Trophoblast cell (in vitro differentiated cells and primary cell): Measurements from ENCODE around the gene FGD4.

Experiments used
- DNase-seq, 2 donors: peaks; one replicate each; pipeline ENCODE4 v3.0.0-alpha.2; 2016
- H2AFZ ChIP-seq: 2 replicates; pipeline ENCODE4 v1.6.1; 2013; ENCODE audit warnings: low read length, moderate library complexity, mild to moderate bottlenecking; ENCODE audit not compliant: insufficient read depth, poor library complexity
- H2AK5ac ChIP-seq: 2 replicates; pipeline ENCODE4 v1.6.1; 2013; ENCODE audit warnings: mild to moderate bottlenecking, low read length
- H2BK120ac ChIP-seq: 2 replicates; pipeline ENCODE4 v1.6.1; 2013; ENCODE audit warnings: low read length, mild to moderate bottlenecking, moderate library complexity; ENCODE audit not compliant: insufficient read depth, poor library complexity
- H2BK12ac ChIP-seq: 2 replicates; pipeline ENCODE4 v1.6.1; 2013; ENCODE audit warnings: mild to moderate bottlenecking, low read length, moderate library complexity
- H2BK5ac ChIP-seq: 2 replicates; pipeline ENCODE4 v1.6.1; 2013; ENCODE audit warnings: low read length, low read depth, moderate library complexity, mild to moderate bottlenecking; ENCODE audit not compliant: poor library complexity
- H3K14ac ChIP-seq: 2 replicates; pipeline ENCODE4 v1.6.1; 2013; ENCODE audit warnings: mild to moderate bottlenecking, low read length
- H3K18ac ChIP-seq: 2 replicates; pipeline ENCODE4 v1.6.1; 2013; ENCODE audit warnings: mild to moderate bottlenecking, low read length
- H3K23ac ChIP-seq: 2 replicates; pipeline ENCODE4 v1.6.1; 2013; ENCODE audit warnings: low read length
- H3K27ac ChIP-seq: 2 replicates; pipeline ENCODE4 v1.5.1; 2013; ENCODE audit warnings: low read depth, mild to moderate bottlenecking, inconsistent platforms, low read length, moderate library complexity
- H3K27me3 ChIP-seq: 2 replicates; pipeline ENCODE4 v1.6.1; 2013; ENCODE audit warnings: inconsistent platforms, mild to moderate bottlenecking, low read length, moderate library complexity; ENCODE audit not compliant: insufficient read depth
- H3K36me3 ChIP-seq, 2 experiments: 1 replicate in 1 of 2; 2 replicates in 1 of 2; pipeline ENCODE4 v1.6.1; 2013; ENCODE audit warnings: low read length in 2 of 2, mild to moderate bottlenecking in 2 of 2, moderate library complexity in 1 of 2; ENCODE audit not compliant: insufficient read depth in 2 of 2, control insufficient read depth in 1 of 2
- H3K4ac ChIP-seq: 2 replicates; pipeline ENCODE4 v1.6.1; 2013; ENCODE audit warnings: low read depth, mild to moderate bottlenecking, low read length, moderate library complexity
- H3K4me1 ChIP-seq, 2 experiments: 1 replicate in 1 of 2; 2 replicates in 1 of 2; pipeline ENCODE4 v1.6.1; 2013; ENCODE audit warnings: low read length in 2 of 2, mild to moderate bottlenecking in 2 of 2, moderate library complexity in 1 of 2; ENCODE audit not compliant: insufficient read depth in 2 of 2, control insufficient read depth in 1 of 2
- H3K4me2 ChIP-seq: 2 replicates; pipeline ENCODE4 v1.6.1; 2013; ENCODE audit warnings: inconsistent platforms, mild to moderate bottlenecking, low read length, moderate library complexity
- H3K4me3 ChIP-seq: 2 replicates; pipeline ENCODE4 v1.5.1; 2013; ENCODE audit warnings: mild to moderate bottlenecking, low read depth, low read length, inconsistent platforms
- H3K79me1 ChIP-seq: one replicate; pipeline ENCODE4 v1.6.1; 2013; ENCODE audit warnings: low read length
- H3K79me2 ChIP-seq: 2 replicates; pipeline ENCODE4 v1.6.1; 2013; ENCODE audit warnings: low read length, mild to moderate bottlenecking; ENCODE audit not compliant: control insufficient read depth, insufficient read depth, poor library complexity
- H3K9ac ChIP-seq: 2 replicates; pipeline ENCODE4 v1.6.1; 2013; ENCODE audit warnings: mild to moderate bottlenecking, low read length
- H3K9me3 ChIP-seq: 2 replicates; pipeline ENCODE4 v1.6.1; 2013; ENCODE audit warnings: low read depth, mild to moderate bottlenecking, control low read depth, inconsistent platforms, low read length; ENCODE audit not compliant: insufficient read depth
- H4K12ac ChIP-seq: 2 replicates; pipeline ENCODE4 v1.6.1; 2013; ENCODE audit warnings: low read depth, mild to moderate bottlenecking, low read length, moderate library complexity
- H4K8ac ChIP-seq: 2 replicates; pipeline ENCODE4 v1.6.1; 2013; ENCODE audit warnings: low read depth, mild to moderate bottlenecking, low read length, moderate library complexity
- H4K91ac ChIP-seq: one replicate; pipeline ENCODE4 v1.6.1; 2013; ENCODE audit warnings: low read depth, mild to moderate bottlenecking, low read length, moderate library complexity
- WGBS: extraction: QIAGEN DNeasy Blood & Tissue Kit; methylation state at CpG from one replicate; pipeline ENCODE4 v1.1.7; 2013; ENCODE audit warnings: missing lambda C conversion rate; ENCODE audit not compliant: insufficient read length, insufficient coverage; ENCODE audit errors: extremely low coverage; 5-methylcytosine and 5-hydroxymethylcytosine counted together

FGD4 gene

DNA sequence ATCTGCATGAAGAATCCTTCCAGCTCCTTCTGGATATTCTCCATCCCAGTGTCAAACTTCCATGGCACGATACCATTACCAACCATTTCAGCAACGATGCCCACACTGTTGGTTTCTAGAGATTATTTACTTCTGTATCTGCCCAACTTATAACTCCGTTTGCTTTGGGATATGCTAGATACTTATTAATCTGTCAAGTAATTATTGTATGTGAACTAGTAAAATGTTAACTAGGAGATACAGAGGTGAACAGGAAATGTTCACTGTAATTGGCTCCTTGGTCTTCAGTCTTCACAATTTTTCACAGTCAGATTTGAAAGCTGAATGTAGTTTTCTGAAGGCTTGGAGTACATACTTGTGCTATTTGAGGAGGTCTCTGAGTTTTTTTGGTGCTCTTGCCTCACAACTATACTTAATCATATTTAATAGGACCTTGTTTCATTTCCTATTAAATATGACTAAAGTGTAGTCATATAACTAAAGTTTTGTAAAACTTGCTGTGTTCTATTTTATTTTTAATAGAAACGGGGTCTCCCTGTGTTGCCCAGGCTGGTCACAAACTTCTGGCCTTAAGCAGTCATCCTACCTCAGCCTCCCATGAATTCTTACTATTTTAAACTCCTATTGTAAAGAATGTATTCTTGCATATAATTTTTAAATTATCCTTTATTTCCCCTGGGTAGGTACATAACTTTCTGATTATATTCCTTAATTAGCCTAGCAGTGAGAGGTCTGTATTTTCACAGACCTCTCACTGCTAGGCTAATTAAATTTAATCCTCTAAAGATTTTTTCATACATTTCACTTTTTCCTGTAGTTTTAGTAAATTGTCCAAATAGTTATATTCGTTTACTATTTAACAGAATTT is 79.7 kb downstream of the FGD4 start:
- no CpG with 5 or more reads among the region's 5 CpGs for WGBS
- DNase-seq, result no peak
- Histone ChIP-seq H3K14ac (no peak overlapping the region), H2BK5ac (no peak overlapping the region), H4K12ac (no peak overlapping the region), H2BK120ac (no peak overlapping the region), H2AK5ac (no peak overlapping the region), H3K79me1 (no peaks in the 10 kb centered on the region), H3K18ac (no peak overlapping the region), H2BK12ac (no peak overlapping the region), H3K4me2 (no peak overlapping the region), H3K27me3 (no peaks in the 10 kb centered on the region), H3K79me2 (no peaks in the 10 kb centered on the region), H3K4me1 (no peaks in the 10 kb centered on the region), H3K27ac (no peak overlapping the region), H3K4me3 (no peak overlapping the region), H3K4ac (no peak overlapping the region), H3K9ac (no peak overlapping the region), H2AFZ (no peak overlapping the region), H3K36me3 (peaks cover 0 to 8% of the 10 kb centered on the region in 2 experiments), H3K23ac (no peak overlapping the region), H4K91ac (no peak overlapping the region), H4K8ac (no peak overlapping the region), H3K9me3 (no peaks in the 10 kb centered on the region)

DNA sequence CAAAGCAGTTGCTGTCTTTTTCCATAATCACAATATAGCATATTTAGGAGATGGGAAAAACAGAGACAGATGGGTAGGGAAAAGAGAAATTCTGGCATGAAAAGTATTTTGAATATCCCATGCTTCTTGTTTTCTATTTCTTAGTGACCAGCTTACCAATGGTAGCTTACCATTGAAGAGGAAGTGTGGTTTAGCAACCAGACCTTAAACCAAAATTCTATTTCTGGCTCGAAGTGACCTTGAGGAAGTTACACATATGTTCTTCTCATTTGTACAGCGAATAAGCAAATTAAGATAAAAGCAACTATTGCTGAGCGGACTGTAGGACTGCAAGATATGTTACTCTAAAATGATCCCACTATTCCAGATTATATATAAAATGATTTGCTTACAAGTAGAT is 82.9 kb downstream of the FGD4 start:
- H3K4me1 ChIP-seq, result no peaks in the 10 kb centered on the region
- no peak overlapping the region for H3K23ac ChIP-seq
- H3K27ac ChIP-seq, result no peak overlapping the region
- H2BK120ac ChIP-seq, result no peak overlapping the region
- no peaks in the 10 kb centered on the region for H3K27me3 ChIP-seq
- H3K9ac ChIP-seq, result no peak overlapping the region
- no peak overlapping the region for H4K12ac ChIP-seq
- no peak overlapping the region for H3K4ac ChIP-seq
- H3K18ac ChIP-seq, result no peak overlapping the region
- no peak overlapping the region for H4K8ac ChIP-seq
- H3K79me2 ChIP-seq, result no peaks in the 10 kb centered on the region
- H2BK12ac ChIP-seq, result no peak overlapping the region
- peaks cover 0 to 5% of the 10 kb centered on the region in 2 experiments for H3K36me3 ChIP-seq
- H3K4me2 ChIP-seq, result no peak overlapping the region
- H2BK5ac ChIP-seq, result no peak overlapping the region
- no peaks in the 10 kb centered on the region for H3K79me1 ChIP-seq
- H2AK5ac ChIP-seq, result no peak overlapping the region
- WGBS, result no CpG with 5 or more reads among the region's 3 CpGs
- no peak overlapping the region for H2AFZ ChIP-seq
- H3K14ac ChIP-seq, result no peak overlapping the region
- DNase-seq, result peak in 1 of 2 donors; percentile 18
- H4K91ac ChIP-seq, result no peak overlapping the region
- no peak overlapping the region for H3K4me3 ChIP-seq
- H3K9me3 ChIP-seq, result no peaks in the 10 kb centered on the region

- Histone ChIP-seq H3K27ac (no peak overlapping the region), H2BK5ac (no peak overlapping the region), H3K27me3 (no peaks in the 10 kb centered on the region), H2AFZ (no peak overlapping the region), H4K12ac (no peak overlapping the region), H2AK5ac (no peak overlapping the region), H3K4ac (no peak overlapping the region), H3K4me2 (no peak overlapping the region), H3K14ac (no peak overlapping the region), H3K9ac (no peak overlapping the region), H2BK120ac (no peak overlapping the region), H4K91ac (no peak overlapping the region), H3K79me2 (no peaks in the 10 kb centered on the region), H2BK12ac (no peak overlapping the region), H3K4me1 (no peaks in the 10 kb centered on the region), H3K9me3 (no peaks in the 10 kb centered on the region), H4K8ac (no peak overlapping the region), H3K79me1 (no peaks in the 10 kb centered on the region), H3K4me3 (no peak overlapping the region), H3K36me3 (peaks cover 0 to 2% of the 10 kb centered on the region in 2 experiments), H3K23ac (no peak overlapping the region), H3K18ac (no peak overlapping the region)
- DNase-seq, result peak in 1 of 2 donors; percentile 21
These were observed 84.1 kb downstream of the FGD4 start for GRCh38 chr12:32483499-32483898.

DNA sequence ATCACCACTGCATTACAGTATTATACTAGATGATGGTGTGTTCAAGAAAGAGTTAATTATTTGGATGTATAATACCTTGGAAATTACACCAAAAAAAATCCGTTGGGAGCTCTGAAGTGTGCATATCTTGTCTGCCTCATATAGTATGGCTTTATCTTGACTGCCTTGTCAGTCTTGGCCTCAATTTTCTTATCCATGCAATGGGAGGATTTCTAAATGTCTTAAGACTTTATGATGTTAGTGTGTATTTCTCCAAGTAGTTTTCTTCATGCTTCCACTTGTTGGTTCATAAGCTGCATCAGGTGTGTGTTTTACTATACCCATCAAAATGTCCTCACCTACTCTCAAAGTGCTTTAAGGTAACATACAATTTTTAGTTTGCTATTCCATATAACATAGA is 84.6 kb downstream of the FGD4 start:
- Histone ChIP-seq H2AK5ac (no peak overlapping the region), H3K23ac (no peak overlapping the region), H3K27ac (no peak overlapping the region), H3K4ac (no peak overlapping the region), H4K12ac (no peak overlapping the region), H2BK5ac (no peak overlapping the region), H2AFZ (no peak overlapping the region), H3K9me3 (no peaks in the 10 kb centered on the region), H3K36me3 (peaks cover 0 to 2% of the 10 kb centered on the region in 2 experiments), H3K79me2 (no peaks in the 10 kb centered on the region), H3K27me3 (no peaks in the 10 kb centered on the region), H3K4me3 (no peak overlapping the region), H4K91ac (no peak overlapping the region), H2BK12ac (no peak overlapping the region), H2BK120ac (no peak overlapping the region), H3K79me1 (no peaks in the 10 kb centered on the region), H3K18ac (no peak overlapping the region), H3K4me2 (no peak overlapping the region), H3K14ac (no peak overlapping the region), H3K4me1 (no peaks in the 10 kb centered on the region), H3K9ac (no peak overlapping the region), H4K8ac (no peak overlapping the region)
- WGBS, result no CpG with 5 or more reads among the region's 1 CpG
- no peak for DNase-seq
